Astrocyte (in vitro differentiated cells and primary cell): Measurements from ENCODE around the gene HIVEP2. TPM values are rescaled to one million over a fixed set of nuclear protein-coding genes. Genes with fewer than 3 reads are reported as not detected.

Experiments
- DNase-seq: peaks from one replicate; pipeline ENCODE4 v3.0.0-alpha.2; 2010; ENCODE audit warnings: low read depth
- FAIRE-seq: peaks from 2 replicates; lab custom pipeline; 2011; peaks lifted over from hg19 to GRCh38; lab: Jason Lieb, UNC
- H2AFZ ChIP-seq: 2 replicates; pipeline ENCODE4 v1.6.0; 2012; ENCODE audit warnings: low read depth, low read length, inconsistent platforms
- H3K27ac ChIP-seq: 2 replicates; pipeline ENCODE4 v1.5.1; 2011; ENCODE audit warnings: low read depth, low read length, inconsistent platforms
- H3K27me3 ChIP-seq: 2 replicates; pipeline ENCODE4 v1.6.0; 2011; ENCODE audit warnings: low read length, inconsistent platforms; ENCODE audit not compliant: insufficient read depth
- H3K36me3 ChIP-seq: 2 replicates; pipeline ENCODE4 v1.5.1; 2011; ENCODE audit warnings: low read length, inconsistent platforms; ENCODE audit not compliant: insufficient read depth
- H3K4me1 ChIP-seq: 2 replicates; pipeline ENCODE4 v1.5.1; 2011; ENCODE audit warnings: low read length, inconsistent platforms; ENCODE audit not compliant: insufficient read depth
- H3K4me2 ChIP-seq: 2 replicates; pipeline ENCODE4 v1.6.0; 2012; ENCODE audit warnings: low read length, inconsistent platforms
- H3K4me3 ChIP-seq: 2 replicates; pipeline ENCODE4 v1.5.1; 2011; ENCODE audit warnings: low read depth, mild to moderate bottlenecking, low read length, inconsistent platforms; ENCODE audit not compliant: insufficient read depth
- H3K79me2 ChIP-seq: 2 replicates; pipeline ENCODE4 v1.6.0; 2012; ENCODE audit warnings: mild to moderate bottlenecking, low read length, inconsistent platforms; ENCODE audit not compliant: insufficient read depth
- H3K9ac ChIP-seq: 2 replicates; pipeline ENCODE4 v1.6.0; 2012; ENCODE audit warnings: mild to moderate bottlenecking, low read length, inconsistent platforms
- H3K9me3 ChIP-seq: 2 replicates; pipeline ENCODE4 v1.5.1; 2012; ENCODE audit warnings: low read depth, mild to moderate bottlenecking, low read length, inconsistent platforms; ENCODE audit not compliant: insufficient read depth
- H4K20me1 ChIP-seq: 2 replicates; pipeline ENCODE4 v1.6.0; 2012; ENCODE audit warnings: low read length, inconsistent platforms; ENCODE audit not compliant: insufficient read depth
- H3K27ac Mint-ChIP-seq: one replicate; pipeline ENCODE4 v1.8.0; 2021; ENCODE audit warnings: mild to moderate bottlenecking, mixed read lengths; ENCODE audit not compliant: unreplicated experiment
- H3K27me3 Mint-ChIP-seq: one replicate; pipeline ENCODE4 v1.8.0; 2021; ENCODE audit warnings: low read depth, mixed read lengths; ENCODE audit not compliant: unreplicated experiment
- H3K36me3 Mint-ChIP-seq: one replicate; pipeline ENCODE4 v1.8.0; 2021; ENCODE audit warnings: low read depth, mixed read lengths; ENCODE audit not compliant: unreplicated experiment
- H3K4me1 Mint-ChIP-seq: one replicate; pipeline ENCODE4 v1.8.0; 2021; ENCODE audit warnings: low read depth, mixed read lengths; ENCODE audit not compliant: unreplicated experiment
- H3K4me3 Mint-ChIP-seq: one replicate; pipeline ENCODE4 v1.8.0; 2021; ENCODE audit warnings: mild to moderate bottlenecking, moderate library complexity, mixed read lengths; ENCODE audit not compliant: unreplicated experiment
- H3K9me3 Mint-ChIP-seq: one replicate; pipeline ENCODE4 v1.8.0; 2021; ENCODE audit warnings: mild to moderate bottlenecking, mixed read lengths; ENCODE audit not compliant: unreplicated experiment
- CTCF ChIP-seq: IDR thresholded peaks from 2 replicates; pipeline ENCODE4 v1.5.1; 2011; ENCODE audit warnings: low read depth, mild to moderate bottlenecking, inconsistent platforms, low read length, moderate library complexity; ENCODE audit not compliant: insufficient read depth
- EZH2 ChIP-seq: IDR thresholded peaks from 2 replicates; pipeline ENCODE4 v1.6.1; 2012; ENCODE audit warnings: mild to moderate bottlenecking, low read length, inconsistent platforms; ENCODE audit not compliant: insufficient read depth
- total RNA-seq: library from RNA; stranded (reverse); gene quantifications from 2 replicates; pipeline ENCODE4 v1.2.1, GENCODE V29; 2021

HIVEP2 gene
- total RNA-seq, 1 donor from 2014 or later: 21.2 TPM

GRCh38 chr6:142737368-142738034 is 207.5 kb downstream of the HIVEP2 start:
- TF ChIP-seq CTCF: no peak
- no peak for TF ChIP-seq EZH2
- H3K9me3 ChIP-seq: no peaks in the 10 kb centered on the region
- no peaks in the 10 kb centered on the region for H3K36me3 Mint-ChIP-seq
- H3K9me3 Mint-ChIP-seq: no peaks in the 10 kb centered on the region
- no peak overlapping the region for H3K4me3 ChIP-seq
- H3K4me1 ChIP-seq: no peaks in the 10 kb centered on the region
- FAIRE-seq (no peak), DNase-seq (no peak)
- no peaks in the 10 kb centered on the region for H3K79me2 ChIP-seq
- H3K27me3 Mint-ChIP-seq: no peaks in the 10 kb centered on the region
- no peaks in the 10 kb centered on the region for H3K4me1 Mint-ChIP-seq
- H3K4me2 ChIP-seq: no peak overlapping the region
- H3K36me3 ChIP-seq: no peaks in the 10 kb centered on the region
- peak overlapping the region; percentile 21 for H3K27ac Mint-ChIP-seq
- H3K4me3 Mint-ChIP-seq: no peak overlapping the region
- no peaks in the 10 kb centered on the region for H3K27me3 ChIP-seq
- H4K20me1 ChIP-seq: no peaks in the 10 kb centered on the region
- no peak overlapping the region for H3K9ac ChIP-seq
- H3K27ac ChIP-seq: no peak overlapping the region
- H2AFZ ChIP-seq: no peak overlapping the region

DNA sequence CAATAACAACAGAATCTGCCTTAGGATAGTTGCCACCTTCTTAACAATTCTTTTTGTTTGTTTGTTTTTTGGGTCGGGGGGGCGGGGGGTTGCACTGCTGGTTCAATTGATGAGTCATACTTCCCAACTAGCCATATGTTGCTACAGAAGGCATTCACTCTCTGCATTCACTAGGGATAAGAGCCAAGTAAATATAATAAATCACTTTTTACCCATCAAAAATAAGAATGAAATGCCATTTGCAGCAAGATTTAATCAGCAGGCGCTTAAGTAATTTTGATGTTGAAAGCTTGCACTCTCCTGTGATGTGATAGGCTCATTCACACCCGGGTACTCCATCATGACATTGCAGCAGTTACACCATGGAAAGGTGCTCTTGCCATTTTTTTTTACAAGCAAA is 209.8 kb downstream of the HIVEP2 start:
- no peaks in the 10 kb centered on the region for H3K27me3 Mint-ChIP-seq
- no peaks in the 10 kb centered on the region for H3K27me3 ChIP-seq
- H4K20me1 ChIP-seq: no peaks in the 10 kb centered on the region
- no peaks in the 10 kb centered on the region for H3K9me3 Mint-ChIP-seq
- no peaks in the 10 kb centered on the region for H3K36me3 ChIP-seq
- FAIRE-seq (no peak), DNase-seq (no peak)
- H3K27ac Mint-ChIP-seq: no peak overlapping the region
- H3K4me1 ChIP-seq: no peaks in the 10 kb centered on the region
- H3K9ac ChIP-seq: no peak overlapping the region
- H3K79me2 ChIP-seq: no peaks in the 10 kb centered on the region
- H3K27ac ChIP-seq: no peak overlapping the region
- no peak overlapping the region for H2AFZ ChIP-seq
- H3K4me2 ChIP-seq: no peak overlapping the region
- no peak for TF ChIP-seq CTCF
- no peaks in the 10 kb centered on the region for H3K4me1 Mint-ChIP-seq
- no peak overlapping the region for H3K4me3 ChIP-seq
- no peaks in the 10 kb centered on the region for H3K36me3 Mint-ChIP-seq
- H3K4me3 Mint-ChIP-seq: no peak overlapping the region
- H3K9me3 ChIP-seq: no peaks in the 10 kb centered on the region

DNA sequence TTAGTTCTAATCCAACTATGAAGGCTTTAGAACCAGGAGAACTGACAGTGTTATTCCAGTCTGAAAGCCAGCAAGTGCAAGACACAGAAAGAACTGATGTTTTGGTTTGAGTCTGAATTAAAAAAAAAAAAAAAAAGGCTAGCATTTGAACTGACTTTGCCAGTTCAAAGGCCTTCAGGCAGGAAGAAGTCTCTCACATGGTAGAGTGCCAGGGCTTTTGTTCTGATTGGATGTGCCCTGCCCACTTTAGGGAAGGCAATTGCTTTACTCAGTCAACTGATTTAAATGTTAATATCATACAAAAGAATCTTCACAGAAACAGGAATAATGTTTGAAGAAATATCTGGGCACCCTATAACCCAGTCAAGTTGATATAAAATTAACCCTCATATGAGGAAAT is 212.2 kb downstream of the HIVEP2 start:
- Histone ChIP-seq H3K9me3 (no peaks in the 10 kb centered on the region), H4K20me1 (no peaks in the 10 kb centered on the region)

More for the DNA sequence above, 212.2 kb downstream of the HIVEP2 start:
- Histone ChIP-seq H3K4me2 (no peak overlapping the region), H3K36me3 (no peaks in the 10 kb centered on the region), H3K4me1 (no peaks in the 10 kb centered on the region), H2AFZ (no peak overlapping the region), H3K9ac (no peak overlapping the region), H3K27ac (no peak overlapping the region), H3K27me3 (no peaks in the 10 kb centered on the region), H3K79me2 (no peaks in the 10 kb centered on the region), H3K4me3 (no peak overlapping the region)
- peaks cover 5% of the 10 kb centered on the region for H3K4me1 Mint-ChIP-seq
- H3K27ac Mint-ChIP-seq: no peak overlapping the region
- no peaks in the 10 kb centered on the region for H3K36me3 Mint-ChIP-seq
- DNase-seq (no peak), FAIRE-seq (no peak)
- TF ChIP-seq EZH2: no peak
- no peak for TF ChIP-seq CTCF
- no peaks in the 10 kb centered on the region for H3K27me3 Mint-ChIP-seq
- no peaks in the 10 kb centered on the region for H3K9me3 Mint-ChIP-seq
- no peak overlapping the region for H3K4me3 Mint-ChIP-seq
